ELF-1 (cell line): Measurements from ENCODE around the gene MEX3A.
"Not testable (repeated sequence)": the region's sequence is repeated elsewhere in the genome, so short reads cannot be mapped to it uniquely, and the experiment has no call there.

Experiments
- DNase-seq: peaks from one replicate; pipeline ENCODE4 v3.0.0-alpha.2; 2016; ENCODE audit warnings: low read depth, low spot score

The MEX3A gene

DNA sequence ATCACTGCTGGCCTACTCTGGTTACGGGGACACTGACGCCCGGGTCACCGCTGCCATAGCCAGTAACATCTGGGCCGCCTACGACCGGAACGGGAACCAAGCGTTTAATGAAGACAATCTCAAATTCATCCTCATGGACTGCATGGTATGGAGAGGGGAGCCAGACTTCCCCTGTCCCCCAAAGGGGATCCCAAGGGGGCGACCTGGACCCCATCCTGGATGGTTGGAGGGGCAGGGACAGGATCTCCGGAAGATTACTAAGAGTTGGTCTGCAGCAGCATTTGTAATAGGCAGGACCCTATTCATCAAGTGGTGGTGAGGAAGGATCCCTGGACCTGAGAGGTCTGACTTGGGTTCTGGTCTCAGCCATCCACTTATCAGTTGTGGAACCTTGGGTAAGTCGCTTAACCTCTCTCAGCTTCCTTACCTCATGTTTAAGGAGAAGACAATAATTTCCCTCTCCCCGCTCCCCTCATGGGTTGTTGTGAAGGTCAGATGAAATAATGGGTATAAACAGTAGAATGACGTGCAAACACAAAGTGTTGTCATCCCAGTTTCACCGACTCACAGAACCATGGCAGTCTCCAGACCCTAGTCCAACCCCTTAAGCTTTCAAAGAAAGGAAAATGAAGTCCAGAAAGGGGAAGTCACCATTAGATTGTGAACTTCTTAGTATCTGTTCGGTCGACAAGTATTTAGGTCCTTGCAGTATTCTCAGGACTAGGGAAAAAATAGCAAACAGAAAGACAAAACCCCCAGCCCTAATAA is 26.8 kb downstream of the MEX3A start:
- no peak for DNase-seq

DNA sequence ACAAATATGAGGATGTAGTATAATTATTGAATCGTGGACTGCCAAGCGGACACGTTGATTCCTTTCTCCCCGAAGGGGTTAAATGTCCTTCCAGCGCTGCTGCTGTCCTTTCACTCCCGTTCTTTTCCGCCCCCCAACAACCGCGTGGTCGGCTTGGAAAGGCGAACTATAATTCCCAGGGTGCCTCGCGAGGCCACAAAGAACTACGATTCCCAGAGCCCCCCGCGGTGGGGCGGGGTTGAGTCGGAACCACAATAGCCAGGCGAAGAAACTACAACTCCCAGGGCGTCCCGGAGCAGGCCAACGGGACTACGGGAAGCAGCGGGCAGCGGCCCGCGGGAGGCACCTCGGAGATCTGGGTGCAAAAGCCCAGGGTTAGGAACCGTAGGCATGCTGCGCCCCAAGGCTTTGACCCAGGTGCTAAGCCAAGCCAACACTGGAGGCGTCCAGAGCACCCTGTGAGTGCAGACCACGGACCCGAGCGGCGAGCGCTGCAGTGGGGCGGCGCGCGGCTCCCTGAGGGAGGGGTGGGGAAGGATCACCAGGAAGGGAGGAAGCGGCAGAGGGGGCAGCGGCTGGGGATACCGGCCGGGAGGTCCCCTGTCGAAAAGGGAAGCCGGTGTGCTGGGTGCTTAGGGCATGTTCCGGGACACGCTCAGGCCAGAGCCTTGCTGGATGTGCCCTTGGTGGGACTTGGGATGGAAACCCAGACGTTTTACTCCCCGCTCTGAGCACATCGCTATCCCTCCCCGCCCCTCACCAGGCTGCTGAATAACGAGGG is 27.6 kb downstream of the MEX3A start, which contains the start of gene LAMTOR2:
LAMTOR2 (plus strand) TSS at position 283 of the 781 bp plus-strand sequence; CDS start at position 391, 108 bp downstream.
- peak; percentile 99 for DNase-seq

DNA sequence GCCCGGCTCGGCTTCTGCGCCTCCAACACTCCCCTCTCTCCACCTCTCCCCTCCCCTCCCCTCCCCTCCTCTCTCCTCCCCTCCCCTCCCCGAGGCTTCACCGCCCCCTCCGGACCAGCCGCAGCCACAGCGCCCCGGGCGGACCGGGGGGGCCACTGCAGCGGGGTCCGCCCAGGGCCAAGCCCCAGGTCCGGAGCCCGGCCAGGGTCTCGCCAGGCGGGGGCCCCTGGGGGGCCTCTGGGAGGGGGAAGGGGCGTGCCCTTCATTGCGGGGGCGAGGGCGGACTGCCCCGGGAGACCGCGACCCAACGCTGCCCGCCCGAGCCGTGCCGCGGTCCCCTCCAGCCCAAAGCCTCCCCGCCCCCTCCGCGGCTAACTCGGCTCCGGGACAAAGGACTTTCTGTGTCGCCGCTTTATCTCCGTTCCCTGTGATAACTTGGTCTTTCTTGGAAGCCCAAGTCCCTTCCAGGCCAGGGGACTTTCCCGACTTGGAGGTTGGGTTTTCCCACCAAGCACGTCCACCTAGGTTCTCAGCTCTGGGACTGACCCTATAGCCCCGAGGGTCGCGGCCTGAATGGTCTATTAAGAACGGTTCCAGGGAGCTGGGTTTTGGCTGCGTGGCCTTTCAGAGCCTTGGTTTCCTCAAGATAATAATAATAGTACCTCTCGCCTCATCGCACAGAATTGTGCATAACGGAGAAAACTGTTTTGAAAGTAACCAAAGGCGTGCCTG is 28.3 kb downstream of the MEX3A start, which contains the start of gene UBQLN4:
UBQLN4 (minus strand) TSS at position 31 of the 732 bp plus-strand sequence. CDS start 97 bp downstream, outside the sequence.
- peak; percentile 87 for DNase-seq

DNA sequence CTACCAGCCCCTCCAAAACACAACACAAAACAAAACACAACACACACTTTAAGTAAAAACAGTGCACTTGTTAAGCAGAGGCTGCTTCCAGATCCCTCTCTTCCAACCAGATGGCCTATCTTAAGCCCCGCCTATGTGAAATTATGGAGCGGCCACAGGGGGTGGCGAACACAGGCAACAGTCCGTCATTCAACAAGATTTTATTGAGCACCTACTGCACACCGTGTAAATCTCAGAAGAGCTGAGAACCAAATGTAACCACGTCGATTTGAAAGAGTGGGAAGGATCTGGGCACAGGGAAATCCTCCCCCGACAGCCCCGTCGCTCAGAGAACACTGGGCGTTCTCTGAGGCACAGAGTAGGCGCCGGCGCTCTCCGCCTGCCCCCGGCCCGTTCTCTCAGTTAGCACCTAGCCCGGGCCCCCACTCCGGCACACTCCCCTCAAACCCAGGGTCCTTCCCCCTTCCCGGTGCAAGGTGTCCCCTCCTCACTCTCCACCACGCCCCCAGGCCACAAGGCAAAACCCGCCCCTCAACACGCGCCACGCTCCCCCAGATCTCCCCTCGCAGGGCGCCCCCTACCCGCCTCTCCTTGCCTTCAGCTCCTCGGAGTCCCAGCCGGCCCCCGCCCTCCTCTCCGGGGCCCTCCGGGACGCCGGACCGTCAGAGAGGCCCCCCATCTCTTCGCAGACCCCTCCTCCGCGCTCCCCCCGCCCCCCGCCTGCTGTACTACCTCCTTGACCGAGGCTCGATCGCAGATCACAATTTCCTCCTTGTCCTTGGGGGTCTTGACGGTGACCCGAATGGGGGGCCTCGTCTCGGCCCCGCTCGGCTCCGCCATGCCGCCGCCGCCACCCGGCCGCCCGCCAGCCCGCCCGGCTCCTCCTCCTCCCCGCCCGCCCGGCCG is 29.1 kb downstream of the MEX3A start:
- DNase-seq: peak; percentile 74

DNA sequence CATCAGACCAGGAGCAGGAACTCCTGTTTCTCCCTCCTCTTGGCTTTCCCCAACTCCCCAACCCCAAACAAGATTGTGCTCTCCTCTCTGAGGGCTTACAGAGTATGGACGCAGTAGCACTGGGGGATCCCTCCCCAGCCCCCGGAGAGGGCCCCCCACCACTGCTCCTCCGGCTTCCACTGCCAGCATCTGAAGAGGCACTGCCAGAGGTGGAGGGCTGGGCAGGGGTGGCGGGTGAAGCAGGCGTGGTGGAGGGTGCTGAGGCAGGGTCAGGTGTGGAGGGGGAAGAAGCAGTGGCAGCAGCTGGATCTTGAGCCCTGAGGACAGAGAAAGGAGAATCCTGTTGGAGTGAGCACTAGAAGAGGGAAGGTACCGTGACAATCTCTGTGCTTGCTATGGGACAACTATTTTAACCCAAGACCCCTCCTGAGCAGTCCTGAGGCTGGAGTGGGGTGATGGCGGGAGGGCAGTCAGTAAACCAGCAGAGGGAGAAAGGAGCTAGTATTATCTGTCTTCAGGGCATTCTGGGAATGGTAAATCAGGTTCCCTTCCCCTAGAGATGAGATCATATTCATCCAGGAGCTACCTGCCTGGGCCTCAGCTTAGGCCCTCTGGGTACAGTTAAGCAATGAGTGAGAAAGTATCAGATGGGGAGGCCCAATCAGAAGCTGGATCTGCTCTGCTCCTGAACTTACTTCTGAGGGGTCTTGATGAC is 31.1 kb downstream of the MEX3A start:
- DNase-seq: peak; percentile 34

DNA sequence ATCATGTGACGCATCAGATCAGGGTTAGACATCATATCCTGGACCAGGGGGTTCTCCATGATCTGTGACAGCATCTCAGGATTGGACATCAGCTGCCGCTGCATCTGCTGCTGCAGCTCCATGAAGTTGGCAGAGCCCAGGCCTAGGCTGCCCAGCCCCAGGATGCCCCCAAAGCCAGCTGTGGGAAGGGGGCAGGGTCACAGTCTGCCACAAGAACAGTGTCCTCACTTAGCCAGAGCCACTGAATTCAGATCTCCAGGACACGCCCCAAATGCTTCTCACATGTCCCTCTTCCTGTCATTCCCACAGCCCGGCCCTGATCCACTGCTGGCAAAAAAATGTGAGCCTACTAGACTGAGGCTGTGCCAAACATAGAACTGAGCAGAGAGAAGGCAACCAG is 31.9 kb downstream of the MEX3A start:
- no peak for DNase-seq

DNA sequence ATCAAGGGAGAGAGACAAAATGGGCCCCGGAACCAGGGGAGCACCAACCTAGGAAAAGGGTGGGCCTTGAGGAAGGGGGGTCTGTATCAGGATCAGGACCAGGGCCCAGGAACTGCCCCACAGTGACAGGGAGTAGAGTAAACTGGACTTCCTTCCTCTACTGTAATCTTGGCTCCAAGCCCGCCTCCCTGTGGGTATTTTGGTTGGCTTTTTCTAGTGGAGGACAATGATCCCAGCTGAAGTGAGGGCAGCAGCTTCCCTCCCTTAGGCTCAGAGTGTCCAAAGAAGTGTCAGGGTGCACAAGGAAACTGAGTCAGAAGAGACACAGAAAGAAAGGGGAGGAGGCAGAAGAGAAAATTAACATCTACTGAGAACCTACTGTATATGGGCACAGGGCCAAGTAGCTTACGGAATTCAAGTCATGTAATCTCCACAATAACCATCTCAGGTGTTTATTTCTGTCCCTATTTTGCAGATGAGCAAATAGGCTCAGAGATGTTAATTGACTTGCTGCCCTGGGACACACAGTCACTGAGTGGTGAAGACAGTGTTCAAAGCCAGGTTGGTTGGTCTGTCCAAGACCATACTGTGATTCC is 33.5 kb downstream of the MEX3A start:
- no peak for DNase-seq

DNA sequence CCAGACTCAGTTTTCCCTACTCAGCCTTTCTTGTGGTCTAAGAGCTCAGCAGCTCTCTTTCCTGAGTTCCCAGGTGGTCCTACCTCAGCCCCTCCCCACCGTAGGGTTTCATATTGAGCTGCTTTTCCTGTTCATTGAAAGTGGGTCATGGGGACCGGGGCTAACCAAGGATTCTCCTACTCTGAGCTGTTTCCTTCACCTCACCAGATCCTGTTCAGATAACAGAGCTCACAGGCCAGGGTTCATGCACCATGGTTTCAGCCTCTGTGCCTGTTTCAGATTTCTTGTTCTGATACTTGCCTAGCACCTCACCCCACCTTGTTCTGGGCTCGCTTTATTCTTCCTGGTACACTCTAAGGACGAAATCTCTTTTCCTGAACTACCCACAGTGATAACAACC is 37.2 kb downstream of the MEX3A start:
- no peak for DNase-seq

DNA sequence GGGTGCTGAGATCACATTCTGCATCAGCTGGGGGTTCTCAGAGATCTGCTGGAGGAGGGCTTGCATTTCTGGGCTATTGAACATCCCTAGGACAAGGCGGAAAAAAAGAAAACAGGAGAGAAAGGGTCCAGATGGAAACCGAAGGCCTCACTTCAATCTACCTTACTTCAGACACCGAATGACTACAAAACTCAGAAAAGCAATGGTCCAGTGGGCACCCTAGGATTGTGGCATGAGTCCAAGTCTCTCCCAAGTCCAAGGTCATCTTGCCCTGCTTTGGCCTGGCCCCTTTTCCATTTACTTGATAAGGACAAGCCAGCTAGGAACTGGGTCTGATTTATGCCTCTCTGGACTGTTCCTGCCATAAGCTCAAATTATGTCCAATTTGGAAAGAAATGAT is 39.4 kb downstream of the MEX3A start:
- DNase-seq: no peak

DNA sequence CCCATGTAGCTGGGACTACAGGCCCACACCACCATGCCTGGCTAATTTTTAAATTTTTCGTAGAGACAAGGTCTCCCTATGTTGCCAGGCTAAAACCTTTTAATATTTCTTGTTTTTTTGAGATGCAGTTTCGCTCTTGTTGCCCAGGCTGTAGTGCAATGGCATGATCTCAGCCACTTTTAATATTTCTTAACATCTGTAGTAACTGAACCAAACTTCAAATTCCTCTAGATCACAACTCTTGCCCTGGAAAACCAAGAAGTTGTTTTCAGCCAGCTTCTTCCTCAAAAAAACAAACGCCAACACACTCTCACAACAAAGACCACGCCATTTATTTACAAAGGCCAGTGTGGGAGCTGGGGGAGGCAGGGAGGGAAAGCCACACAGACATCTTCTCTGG is 47.3 kb downstream of the MEX3A start:
- not testable (repeated sequence) for DNase-seq

DNA sequence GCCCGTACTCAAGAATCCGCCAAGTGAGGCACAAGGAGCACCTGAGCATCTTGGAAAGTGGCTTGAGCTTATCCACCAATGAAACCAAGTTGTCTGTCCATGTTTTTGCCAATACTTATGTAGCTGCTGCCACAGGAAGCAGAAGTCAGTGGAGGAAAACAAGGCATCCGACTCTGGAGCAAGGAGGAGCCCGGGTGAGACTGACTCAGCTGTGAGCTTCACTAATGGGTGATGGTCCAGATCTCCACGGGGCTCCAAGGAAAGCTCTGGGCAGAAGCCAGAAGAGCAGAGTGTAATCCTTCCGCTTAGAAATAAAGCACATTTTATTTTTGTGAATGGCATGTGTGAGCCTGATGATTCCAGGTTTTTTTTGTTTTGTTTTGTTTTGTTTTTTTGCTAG is 49.3 kb downstream of the MEX3A start:
- DNase-seq: no peak

DNA sequence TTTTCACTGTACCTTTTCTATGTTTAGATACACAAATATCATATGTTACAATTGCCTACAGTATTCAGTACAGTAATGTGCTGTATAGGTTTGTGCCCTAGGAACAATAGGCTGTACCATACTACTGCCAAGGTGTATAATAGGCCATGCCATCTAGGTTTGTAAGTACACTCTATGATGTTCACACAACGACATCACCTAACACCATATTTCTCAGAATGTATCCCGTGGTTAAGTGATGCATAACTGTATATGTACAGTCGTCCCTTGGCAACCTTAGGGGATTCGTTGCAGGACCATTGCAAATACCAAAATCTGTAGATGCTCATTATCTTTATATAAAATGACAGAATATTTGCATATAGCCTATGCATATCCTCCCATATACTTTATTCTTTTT is 55.7 kb downstream of the MEX3A start:
- DNase-seq: no peak

DNA sequence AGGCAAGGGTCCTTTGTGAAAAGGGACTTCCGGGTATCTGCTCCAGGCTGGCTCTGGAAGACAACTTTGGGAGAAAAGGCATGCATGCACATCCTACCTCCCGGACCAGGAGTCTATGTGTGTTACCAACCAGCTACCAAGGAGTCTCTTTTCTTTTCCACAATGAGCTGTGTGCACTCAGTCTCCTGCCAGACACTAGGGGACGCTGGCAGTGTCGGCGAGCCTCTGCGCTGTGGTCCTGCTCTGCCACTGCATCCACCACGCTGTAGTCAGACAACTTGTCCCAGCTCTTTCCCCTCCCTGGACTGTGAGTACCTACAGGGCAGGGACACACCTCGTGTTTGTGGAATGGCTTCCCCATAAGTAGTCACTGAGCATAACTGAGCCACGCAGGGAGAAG is 56.4 kb downstream of the MEX3A start:
- DNase-seq: peak; percentile 78

DNA sequence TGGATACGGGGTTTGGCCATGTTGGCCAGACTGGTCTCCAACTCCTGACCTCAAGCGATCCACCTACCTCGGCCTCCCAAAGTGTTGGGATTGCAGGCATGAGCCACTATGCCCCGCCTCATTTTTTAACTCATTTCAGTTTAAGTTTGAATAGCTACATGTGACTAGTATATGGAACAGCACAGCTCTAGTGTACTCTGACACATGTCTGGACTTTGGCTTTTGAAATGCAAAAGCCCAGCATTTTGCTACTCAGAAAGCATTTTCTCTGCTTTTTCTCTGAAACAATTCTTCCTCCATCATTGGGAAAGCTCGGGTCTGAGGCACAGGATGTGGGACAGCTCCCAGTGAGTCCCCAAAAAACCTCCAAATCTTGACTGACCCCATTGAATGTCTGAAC is 57.5 kb downstream of the MEX3A start:
- no peak for DNase-seq
